ENCODE results near the gene GPR21. TPM values are rescaled to one million over a fixed set of nuclear protein-coding genes. Genes with fewer than 3 reads are reported as not detected.

The GPR21 gene
- total and polyA plus RNA-seq, 4 donors: 0.03 to 6.1 (median 3.7) TPM; not detected in 1

DNA sequence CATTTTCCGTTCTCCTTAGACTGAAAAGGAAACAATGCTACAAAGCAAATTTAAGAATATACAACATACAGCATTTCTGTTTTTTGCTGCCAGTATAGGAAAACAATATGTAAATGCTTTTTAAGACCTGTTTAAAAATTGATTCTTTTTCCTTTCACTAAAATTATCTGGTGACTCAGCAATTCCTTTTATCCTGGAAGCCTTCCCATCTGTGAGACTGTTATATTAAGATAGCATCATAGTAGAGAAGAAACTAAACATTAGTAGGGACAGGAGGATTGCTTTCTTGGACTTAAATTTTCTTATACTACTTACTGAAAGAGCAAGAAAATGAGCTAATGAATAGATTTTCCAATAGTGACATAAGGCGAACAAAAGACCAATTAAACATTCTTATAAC lies 30.0 kb upstream of the GPR21 start:
- no peaks in the 10 kb centered on the region for H3K9me3 ChIP-seq (ENCODE audit: control insufficient read depth in 4 of 4, insufficient read depth in 3 of 4, low read length in 3 of 4)
- no peak overlapping the region for H3K4me3 ChIP-seq
- peak overlapping the region in 1 of 2 donors; percentile 13 for H3K9ac ChIP-seq (ENCODE audit: insufficient read depth in 1 of 2, low read length in 2 of 2)
- H3K27me3 ChIP-seq (ENCODE audit: control insufficient read depth in 3 of 3, insufficient read depth in 3 of 3, low read length in 2 of 3): no peaks in the 10 kb centered on the region
- ATAC-seq (ENCODE audit: insufficient read depth, low FRiP score) (no peak), DNase-seq (no peak)
- H3K4me1 ChIP-seq (ENCODE audit: control insufficient read depth in 5 of 5, insufficient read depth in 5 of 5, low read length in 5 of 5): peaks cover 0 to 3% (median 0%) of the 10 kb centered on the region in 5 donors
- 74 to 96% methylated on average over 2 of the region's 2 CpGs for WGBS, 2 donors
- TF ChIP-seq, protein P1, sequence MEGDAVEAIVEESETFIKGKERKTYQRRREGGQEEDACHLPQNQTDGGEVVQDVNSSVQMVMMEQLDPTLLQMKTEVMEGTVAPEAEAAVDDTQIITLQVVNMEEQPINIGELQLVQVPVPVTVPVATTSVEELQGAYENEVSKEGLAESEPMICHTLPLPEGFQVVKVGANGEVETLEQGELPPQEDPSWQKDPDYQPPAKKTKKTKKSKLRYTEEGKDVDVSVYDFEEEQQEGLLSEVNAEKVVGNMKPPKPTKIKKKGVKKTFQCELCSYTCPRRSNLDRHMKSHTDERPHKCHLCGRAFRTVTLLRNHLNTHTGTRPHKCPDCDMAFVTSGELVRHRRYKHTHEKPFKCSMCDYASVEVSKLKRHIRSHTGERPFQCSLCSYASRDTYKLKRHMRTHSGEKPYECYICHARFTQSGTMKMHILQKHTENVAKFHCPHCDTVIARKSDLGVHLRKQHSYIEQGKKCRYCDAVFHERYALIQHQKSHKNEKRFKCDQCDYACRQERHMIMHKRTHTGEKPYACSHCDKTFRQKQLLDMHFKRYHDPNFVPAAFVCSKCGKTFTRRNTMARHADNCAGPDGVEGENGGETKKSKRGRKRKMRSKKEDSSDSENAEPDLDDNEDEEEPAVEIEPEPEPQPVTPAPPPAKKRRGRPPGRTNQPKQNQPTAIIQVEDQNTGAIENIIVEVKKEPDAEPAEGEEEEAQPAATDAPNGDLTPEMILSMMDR (IDR thresholded peaks at IDR 0.05; ENCODE audit: control extremely low read depth, extremely low read depth): no peak
- H3K27ac ChIP-seq (ENCODE audit: low read depth in 1 of 2, low read length in 1 of 2): no peak overlapping the region
- H3K36me3 ChIP-seq (ENCODE audit: control insufficient read depth in 4 of 4, insufficient read depth in 4 of 4, low read length in 4 of 4): peaks cover 5 to 23% (median 11%) of the 10 kb centered on the region in 4 donors

DNA sequence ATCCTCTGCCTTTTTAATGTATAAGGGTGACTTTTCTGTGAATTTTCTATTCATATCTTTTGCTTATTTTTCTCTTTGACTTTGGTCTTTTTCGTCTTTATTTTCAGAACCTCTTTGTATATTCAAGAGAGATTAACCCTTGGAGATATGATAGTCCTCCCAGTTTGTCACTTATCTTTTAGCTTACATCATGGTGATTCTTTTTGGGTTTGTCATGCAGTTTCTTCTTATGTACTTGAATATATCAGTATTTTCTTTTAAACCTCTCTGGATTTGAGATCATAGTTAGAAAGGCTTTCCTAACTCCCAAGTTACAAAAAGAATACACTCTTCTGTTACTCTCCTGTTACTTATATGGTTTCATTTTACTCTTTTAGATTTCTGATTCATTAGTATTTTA lies 27.5 kb upstream of the GPR21 start:
- Histone ChIP-seq H3K9ac (ENCODE audit: insufficient read depth in 1 of 2, low read length in 2 of 2) (no peak overlapping the region), H3K4me1 (ENCODE audit: control insufficient read depth in 5 of 5, insufficient read depth in 5 of 5, low read length in 5 of 5) (peaks cover 0 to 3% (median 0%) of the 10 kb centered on the region in 5 donors), H3K9me3 (ENCODE audit: control insufficient read depth in 4 of 4, insufficient read depth in 3 of 4, low read length in 3 of 4) (no peaks in the 10 kb centered on the region), H3K36me3 (ENCODE audit: control insufficient read depth in 4 of 4, insufficient read depth in 4 of 4, low read length in 4 of 4) (peaks cover 3 to 16% (median 10%) of the 10 kb centered on the region in 4 donors), H3K27me3 (ENCODE audit: control insufficient read depth in 3 of 3, insufficient read depth in 3 of 3, low read length in 2 of 3) (no peaks in the 10 kb centered on the region), H3K4me3 (no peak overlapping the region), H3K27ac (ENCODE audit: low read depth in 1 of 2, low read length in 1 of 2) (no peak overlapping the region)
- TF ChIP-seq, protein P1 (IDR thresholded peaks at IDR 0.05; ENCODE audit: control extremely low read depth, extremely low read depth): no peak
- no peak for ATAC-seq (ENCODE audit: insufficient read depth, low FRiP score)
- no peak for DNase-seq
- 89 to 95% methylated on average over 1 of the region's 1 CpG for WGBS, 2 donors

DNA sequence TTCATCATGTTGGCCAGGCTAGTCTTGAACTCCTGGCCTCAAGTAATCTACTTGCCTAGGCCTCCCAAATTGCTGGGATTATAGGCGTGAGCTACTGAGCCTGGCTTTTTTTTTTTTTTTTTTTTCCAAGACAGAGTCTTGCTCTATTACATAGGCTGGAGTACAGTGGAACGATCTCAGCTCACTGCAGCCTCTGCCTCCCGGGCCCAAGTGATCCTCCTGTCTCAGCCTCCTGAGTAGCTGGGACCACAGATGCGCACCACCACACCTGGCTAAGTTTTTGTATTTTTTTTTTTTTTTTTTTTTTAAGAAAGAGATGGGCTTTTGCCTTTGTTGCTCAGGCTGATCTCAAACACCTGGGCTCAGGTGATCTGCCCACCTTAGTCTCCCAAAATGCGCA lies 26.2 kb upstream of the GPR21 start:
- no peak for DNase-seq
- H3K4me1 ChIP-seq (ENCODE audit: control insufficient read depth in 5 of 5, insufficient read depth in 5 of 5, low read length in 5 of 5): peaks cover 0 to 3% (median 0%) of the 10 kb centered on the region in 5 donors
- no peak overlapping the region for H3K27ac ChIP-seq (ENCODE audit: low read depth in 1 of 2, low read length in 1 of 2)
- H3K27me3 ChIP-seq (ENCODE audit: control insufficient read depth in 3 of 3, insufficient read depth in 3 of 3, low read length in 2 of 3): no peaks in the 10 kb centered on the region
- no peak overlapping the region for H3K4me3 ChIP-seq
- TF ChIP-seq, protein P1 (IDR thresholded peaks at IDR 0.05; ENCODE audit: control extremely low read depth, extremely low read depth): no peak
- H3K9ac ChIP-seq (ENCODE audit: insufficient read depth in 1 of 2, low read length in 2 of 2): no peak overlapping the region
- 86 to 89% methylated on average over 5 of the region's 5 CpGs for WGBS, 2 donors
- no peaks in the 10 kb centered on the region for H3K9me3 ChIP-seq (ENCODE audit: control insufficient read depth in 4 of 4, insufficient read depth in 3 of 4, low read length in 3 of 4)
- peaks cover 3 to 22% (median 15%) of the 10 kb centered on the region in 4 donors for H3K36me3 ChIP-seq (ENCODE audit: control insufficient read depth in 4 of 4, insufficient read depth in 4 of 4, low read length in 4 of 4)
- no peak for ATAC-seq (ENCODE audit: insufficient read depth, low FRiP score)

DNA sequence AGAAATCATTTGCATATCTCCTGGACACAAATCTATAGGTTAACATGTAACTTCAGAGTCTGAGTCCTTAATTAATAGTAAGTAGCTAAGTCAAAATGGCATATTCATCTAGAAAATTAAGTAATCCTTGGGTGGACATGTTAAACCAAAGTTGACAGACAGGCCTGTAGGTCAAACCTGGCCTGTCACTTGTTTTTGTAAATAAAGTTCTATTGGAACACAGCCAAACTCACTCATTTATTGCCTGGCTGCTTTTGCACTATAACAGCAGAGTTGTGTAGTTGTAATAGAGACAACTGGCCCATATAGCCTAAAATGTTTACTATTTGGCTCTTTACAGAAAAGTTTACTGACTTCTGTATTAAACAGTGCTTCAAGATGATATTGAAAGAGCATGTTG lies 24.6 kb upstream of the GPR21 start:
- Histone ChIP-seq H3K27me3 (ENCODE audit: control insufficient read depth in 3 of 3, insufficient read depth in 3 of 3, low read length in 2 of 3) (no peaks in the 10 kb centered on the region), H3K4me3 (no peak overlapping the region), H3K4me1 (ENCODE audit: control insufficient read depth in 5 of 5, insufficient read depth in 5 of 5, low read length in 5 of 5) (no peaks in the 10 kb centered on the region), H3K9me3 (ENCODE audit: control insufficient read depth in 4 of 4, insufficient read depth in 3 of 4, low read length in 3 of 4) (no peaks in the 10 kb centered on the region), H3K27ac (ENCODE audit: low read depth in 1 of 2, low read length in 1 of 2) (no peak overlapping the region), H3K9ac (ENCODE audit: insufficient read depth in 1 of 2, low read length in 2 of 2) (no peak overlapping the region), H3K36me3 (ENCODE audit: control insufficient read depth in 4 of 4, insufficient read depth in 4 of 4, low read length in 4 of 4) (peaks cover 6 to 25% (median 19%) of the 10 kb centered on the region in 4 donors)
- no peak for ATAC-seq (ENCODE audit: insufficient read depth, low FRiP score)
- DNase-seq: no peak
- TF ChIP-seq, protein P1 (IDR thresholded peaks at IDR 0.05; ENCODE audit: control extremely low read depth, extremely low read depth): no peak
